GM12891 (cell line): Measurements from ENCODE around the gene METTL14.

ENCODE experiments used
- DNase-seq: peaks from one replicate; pipeline ENCODE4 v3.0.0; 2011; ENCODE audit warnings: low spot score; ENCODE audit not compliant: insufficient read length
- FAIRE-seq: peaks from 2 replicates; lab custom pipeline; 2011; peaks lifted over from hg19 to GRCh38; lab: Jason Lieb, UNC
- PAX5 ChIP-seq: IDR thresholded peaks from 2 replicates; pipeline ENCODE4 v1.6.1; 2011; ENCODE audit warnings: low read length, moderate library complexity, mild to moderate bottlenecking; ENCODE audit not compliant: insufficient read depth, severe bottlenecking
- POLR2A ChIP-seq: IDR thresholded peaks from 2 replicates; pipeline ENCODE4 v1.6.1; 2011; ENCODE audit warnings: low read depth, low read length, control low read depth
- POLR2AphosphoS5 ChIP-seq: IDR thresholded peaks from 2 replicates; pipeline ENCODE4 v1.6.1; 2011; ENCODE audit warnings: low read depth, low read length, control low read depth
- POU2F2 ChIP-seq: IDR thresholded peaks from 2 replicates; pipeline ENCODE4 v1.6.1; 2011; ENCODE audit warnings: low read depth, mild to moderate bottlenecking, control low read depth, low read length, moderate library complexity
- SPI1 ChIP-seq: IDR thresholded peaks from 2 replicates; pipeline ENCODE4 v1.6.1; 2011; ENCODE audit warnings: low read depth, low read length, control low read depth
- TAF1 ChIP-seq: IDR thresholded peaks from 2 replicates; pipeline ENCODE4 v1.6.1; 2011; ENCODE audit warnings: low read depth, low read length, control low read depth

Gene METTL14

GRCh38 chr4:118712872-118713271 lies 27.7 kb downstream of the METTL14 start:
- TF ChIP-seq POU2F2, result no peak
- TF ChIP-seq SPI1, result no peak
- TF ChIP-seq TAF1, result no peak
- TF ChIP-seq POLR2A, result no peak
- TF ChIP-seq PAX5, result no peak
- TF ChIP-seq POLR2AphosphoS5, result no peak
- DNase-seq (no peak), FAIRE-seq (no peak)

DNA sequence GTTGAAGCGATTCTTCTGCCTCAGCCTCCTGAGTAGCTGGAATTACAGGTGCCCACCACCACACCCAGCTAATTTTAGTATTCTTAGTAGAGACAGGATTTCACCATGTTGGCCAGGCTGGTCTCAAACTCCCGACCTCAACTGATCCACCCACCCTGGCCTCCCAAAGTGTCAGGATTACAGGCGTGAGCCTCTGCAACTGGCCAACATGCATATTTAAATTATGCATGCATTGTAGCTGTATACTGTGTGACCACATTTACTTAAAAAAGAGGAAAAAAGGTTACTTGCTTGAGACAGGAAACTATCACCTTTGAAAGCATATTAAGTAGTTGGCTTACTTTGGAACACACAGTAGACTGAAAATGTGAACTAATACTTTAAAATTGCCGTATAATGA lies 29.5 kb downstream of the METTL14 start:
- FAIRE-seq, result no peak
- DNase-seq, result no peak
- no peak for TF ChIP-seq SPI1
- no peak for TF ChIP-seq TAF1
- TF ChIP-seq POLR2A, result no peak
- no peak for TF ChIP-seq PAX5
- TF ChIP-seq POLR2AphosphoS5, result no peak
- no peak for TF ChIP-seq POU2F2

- TF ChIP-seq POLR2A, result no peak
- FAIRE-seq, result no peak
- no peak for DNase-seq
These were observed 31.1 kb downstream of the METTL14 start for GRCh38 chr4:118716304-118716703.

DNA sequence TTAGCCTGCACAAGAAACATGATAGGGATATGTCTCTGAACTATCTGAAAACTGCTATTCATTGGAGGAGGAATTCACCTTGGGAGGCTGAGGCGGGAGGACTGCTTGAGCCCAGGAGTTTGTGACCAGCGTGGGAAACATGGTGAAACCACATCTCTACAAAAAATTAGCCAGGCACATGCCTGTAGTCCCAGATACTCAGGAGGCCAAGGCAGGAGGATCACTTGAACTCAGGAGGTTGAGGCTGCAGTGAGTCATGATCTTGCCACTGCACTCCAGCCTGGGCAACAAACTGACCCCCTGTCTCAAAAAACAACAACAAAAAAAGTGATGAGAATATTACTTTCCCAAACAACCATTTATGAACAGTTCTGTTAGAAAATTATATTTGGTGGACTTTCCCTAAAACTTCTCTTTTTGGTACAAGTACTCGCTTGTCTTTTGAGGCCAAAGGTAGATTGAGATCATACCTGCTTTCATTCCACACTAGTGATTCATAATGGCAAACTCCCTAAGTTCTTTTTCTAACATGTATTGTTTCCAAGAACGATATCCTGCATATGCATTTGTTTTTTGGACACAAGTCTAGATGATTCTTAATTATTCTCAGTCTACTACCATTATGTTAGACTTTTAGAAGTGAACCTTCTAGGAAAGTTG lies 33.4 kb downstream of the METTL14 start:
- no peak for FAIRE-seq

GRCh38 chr4:118721752-118722151 lies 36.6 kb downstream of the METTL14 start:
- DNase-seq (no peak), FAIRE-seq (no peak)
- TF ChIP-seq PAX5 (no peak), POLR2AphosphoS5 (no peak), POLR2A (no peak), POU2F2 (no peak), TAF1 (no peak), SPI1 (no peak)

More for the DNA sequence above, 33.4 kb downstream of the METTL14 start:
- TF ChIP-seq POLR2A (no peak), POLR2AphosphoS5 (no peak), PAX5 (no peak), TAF1 (no peak), POU2F2 (no peak), SPI1 (no peak)
- no peak for DNase-seq

DNA sequence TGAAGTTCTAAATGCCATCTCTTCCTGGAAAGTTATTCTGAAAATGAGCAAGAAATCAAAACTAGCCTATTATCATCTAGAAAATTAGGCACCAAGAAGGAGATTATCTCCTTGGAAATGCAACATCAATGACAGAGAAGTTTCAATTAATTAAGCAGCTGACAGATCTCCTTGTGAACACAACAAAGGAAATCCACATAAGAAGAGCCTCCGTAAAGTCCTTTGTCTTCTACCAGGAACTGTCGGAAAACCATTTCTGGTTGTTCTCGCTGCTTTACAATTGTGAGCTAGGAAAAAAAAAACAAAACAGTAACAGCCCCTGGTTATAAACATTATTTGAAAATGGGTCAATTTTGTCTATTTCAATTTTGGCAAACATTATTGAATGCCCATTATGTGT lies 38.2 kb downstream of the METTL14 start:
- FAIRE-seq (no peak), DNase-seq (no peak)
- TF ChIP-seq POLR2A (no peak), SPI1 (no peak), POLR2AphosphoS5 (no peak), POU2F2 (no peak), PAX5 (no peak), TAF1 (no peak)

GRCh38 chr4:118727360-118727759 lies 42.2 kb downstream of the METTL14 start:
- no peak for FAIRE-seq
- TF ChIP-seq SPI1 (no peak), POLR2AphosphoS5 (no peak), POU2F2 (no peak), POLR2A (no peak), TAF1 (no peak), PAX5 (no peak)

DNA sequence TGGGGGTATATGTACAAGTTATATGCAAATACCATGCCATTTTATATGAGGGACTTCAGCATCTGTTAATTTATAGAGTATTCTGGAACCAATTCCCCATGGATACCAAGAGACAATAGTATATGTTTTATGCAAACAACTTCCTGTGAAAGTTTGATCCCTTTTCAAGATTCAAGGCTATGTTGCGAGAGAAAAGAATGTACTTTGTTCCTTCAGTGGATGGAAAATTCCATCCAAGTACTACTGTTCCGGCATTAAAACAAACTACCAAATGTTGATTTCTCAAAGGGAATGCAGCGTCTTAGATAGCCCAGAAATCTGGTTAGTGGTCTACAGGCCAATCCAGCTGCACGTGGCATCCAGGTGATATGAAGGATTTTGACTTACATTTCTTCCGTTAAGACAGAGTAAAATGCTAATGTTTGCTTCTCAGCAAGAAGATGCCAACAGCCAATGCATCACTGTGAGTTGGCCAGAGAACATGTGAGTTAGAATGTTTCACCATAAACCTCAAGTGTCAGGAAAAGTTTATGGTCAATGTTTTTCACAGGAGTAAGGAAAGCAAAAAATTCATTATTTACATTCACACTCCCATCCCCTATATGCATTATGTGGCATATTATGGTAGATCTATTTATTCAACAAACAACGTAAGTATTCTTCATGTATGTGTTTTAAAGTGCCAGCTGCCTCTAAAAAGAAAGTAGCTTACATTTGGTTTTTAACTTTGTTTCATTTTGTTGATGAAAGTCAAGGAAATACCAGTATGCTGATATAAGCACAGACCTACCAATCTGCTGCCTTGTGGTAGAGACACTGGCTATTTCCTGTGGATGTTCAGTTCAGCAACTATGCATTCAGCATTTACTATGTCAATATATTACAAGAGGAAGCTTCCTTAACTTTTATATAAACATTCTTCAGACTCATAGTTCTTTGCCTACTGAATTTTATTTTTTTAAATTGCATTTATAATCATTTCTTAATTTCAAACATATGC lies 44.4 kb downstream of the METTL14 start:
- FAIRE-seq, result no peak

More at GRCh38 chr4:118727360-118727759, 42.2 kb downstream of the METTL14 start:
- no peak for DNase-seq

GRCh38 chr4:118730683-118731082 lies 45.5 kb downstream of the METTL14 start:
- no peak for DNase-seq
- FAIRE-seq, result no peak
- TF ChIP-seq POLR2A (no peak), TAF1 (no peak), SPI1 (no peak), POLR2AphosphoS5 (no peak), PAX5 (no peak), POU2F2 (no peak)

More for the DNA sequence above, 44.4 kb downstream of the METTL14 start:
- no peak for DNase-seq
- TF ChIP-seq POU2F2 (no peak), PAX5 (no peak), POLR2AphosphoS5 (no peak), POLR2A (no peak), TAF1 (no peak)
